Fibroblast of the aortic adventitia (primary cell): ENCODE data around the gene HOXA13. TPM values are rescaled to one million over a fixed set of nuclear protein-coding genes. Genes with fewer than 3 reads are reported as not detected.

Experiments used
- DNase-seq: peaks from one replicate; pipeline ENCODE4 v3.0.0-alpha.2; 2010; ENCODE audit warnings: low read depth
- H3K4me3 ChIP-seq: 2 replicates; pipeline ENCODE4 v1.5.1; 2011; ENCODE audit warnings: low read depth, mild to moderate bottlenecking, control low read depth, low read length, moderate library complexity
- CTCF ChIP-seq: IDR thresholded peaks from 2 replicates; pipeline ENCODE4 v1.5.1; 2011; ENCODE audit warnings: mild to moderate bottlenecking, low read length, control low read depth, inconsistent platforms; ENCODE audit not compliant: insufficient read depth
- total RNA-seq: library from RNA; depleted of rRNA; stranded (reverse); fragments of >200 nt; gene quantifications from 2 replicates; pipeline ENCODE4 v1.2.3, GENCODE V29; 2012; ENCODE audit warnings: low replicate concordance

The HOXA13 gene
- total RNA-seq, 1 donor: not detected

DNA sequence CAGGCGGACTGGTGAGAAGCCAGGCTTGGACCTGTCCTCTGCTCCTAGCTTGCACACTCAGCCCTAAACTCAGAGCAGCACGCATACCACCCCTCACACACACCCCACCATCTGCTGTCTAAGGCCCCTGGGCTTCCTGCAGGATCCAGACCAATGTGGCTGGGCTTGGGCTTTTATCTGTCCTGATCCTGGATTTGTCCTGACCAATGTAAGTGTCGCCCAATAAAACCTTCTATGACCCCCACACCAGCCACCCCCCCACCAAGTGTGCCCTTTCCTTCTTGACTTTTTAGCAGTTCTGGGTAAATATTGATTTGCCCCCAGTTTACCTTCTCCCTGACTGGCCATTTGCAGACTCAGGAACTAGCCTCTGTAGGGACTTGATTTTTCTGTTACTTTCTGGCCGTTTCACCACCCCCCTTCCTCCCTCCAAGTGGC is 1.7 kb upstream of the HOXA13 start:
- DNase-seq: no peak
- no peak for TF ChIP-seq CTCF
- no peak overlapping the region for H3K4me3 ChIP-seq

DNA sequence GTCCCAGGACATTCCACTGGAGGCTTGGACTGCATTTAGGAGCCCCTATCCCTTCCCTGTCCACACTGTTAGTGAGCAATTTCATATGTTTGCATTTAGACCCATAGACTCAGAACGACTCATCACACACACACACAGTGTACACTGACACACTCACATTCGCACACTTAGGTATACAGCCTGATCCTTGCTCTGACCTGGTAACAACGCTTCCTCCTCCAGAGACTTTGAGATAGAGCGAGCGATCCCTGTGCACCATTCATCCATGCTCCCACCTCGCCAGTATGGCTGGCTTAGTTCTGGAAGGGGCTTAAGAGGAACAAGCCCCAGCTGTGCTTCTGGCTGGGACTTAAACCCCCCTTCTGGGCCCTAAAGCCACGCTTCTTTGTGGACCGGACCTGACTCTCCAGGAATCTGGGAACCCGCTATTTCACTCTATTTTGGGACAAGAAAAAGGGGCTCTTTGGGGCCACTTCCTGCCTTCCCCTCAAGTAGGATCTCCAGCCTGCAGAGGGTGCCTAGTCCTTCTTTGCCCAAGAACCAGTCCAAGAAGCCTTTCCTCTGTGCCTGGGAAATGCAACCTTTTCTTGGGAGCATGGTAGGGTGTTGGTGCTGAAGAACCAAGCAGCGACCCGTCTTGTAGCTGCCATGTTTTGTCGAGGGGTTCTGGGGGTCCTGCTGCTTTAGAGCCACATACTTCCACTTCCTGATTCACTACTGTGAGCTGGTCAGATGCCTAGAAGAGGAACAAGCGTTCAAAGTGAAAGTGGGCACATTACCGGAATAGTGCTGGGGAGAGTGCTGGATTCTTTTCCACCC is 1.1 kb upstream of the HOXA13 start:
- TF ChIP-seq CTCF: no peak
- DNase-seq: no peak
- peak overlapping the region; percentile 22 for H3K4me3 ChIP-seq

DNA sequence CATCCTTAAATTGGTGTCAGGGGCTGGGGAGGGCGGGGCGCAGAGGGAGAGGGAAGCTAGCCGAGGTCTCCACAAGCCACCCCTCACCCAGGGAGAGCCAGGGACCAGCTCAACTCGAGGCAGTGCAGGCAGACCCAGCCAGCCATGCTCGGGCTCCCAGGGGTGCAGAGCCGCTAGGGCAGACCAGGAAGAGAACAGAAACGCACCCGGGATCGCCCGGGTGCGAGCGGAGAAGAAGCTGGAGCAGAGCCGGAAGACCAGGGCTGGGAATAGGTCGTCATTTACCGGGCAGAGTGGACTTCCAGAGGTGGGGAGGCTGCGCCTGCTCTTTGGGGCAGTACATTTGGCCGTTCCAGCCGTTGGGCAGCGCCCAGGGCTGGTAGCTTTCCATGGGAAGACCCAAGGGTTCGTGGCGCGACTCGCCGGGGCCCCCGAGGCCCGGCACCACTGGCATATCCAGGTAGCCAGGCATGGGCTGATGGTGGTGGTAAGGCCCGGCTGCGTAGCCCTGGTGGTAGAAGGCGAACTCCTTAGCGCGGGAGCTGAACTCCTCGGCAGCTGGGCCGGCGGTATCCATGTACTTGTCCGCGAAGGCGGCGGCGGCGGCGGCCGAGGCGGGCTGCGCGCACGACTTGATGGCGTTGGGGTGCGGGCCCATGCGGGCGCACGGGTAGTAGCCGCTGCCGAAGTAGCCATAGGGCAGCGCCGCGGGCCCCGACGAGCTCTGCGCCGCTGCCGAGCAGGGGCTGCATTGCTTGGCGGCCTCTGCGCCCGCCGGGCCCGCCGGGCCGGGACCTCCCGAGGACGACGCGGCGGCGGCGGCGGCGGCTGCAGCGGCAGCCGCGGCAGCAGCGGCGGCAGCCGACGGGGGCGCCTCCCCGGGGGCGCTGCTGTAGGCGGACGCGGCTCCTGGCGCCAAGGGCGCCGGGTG is 755 bp downstream of the HOXA13 start:
- DNase-seq: no peak
- no peak for TF ChIP-seq CTCF
- H3K4me3 ChIP-seq: no peak overlapping the region

DNA sequence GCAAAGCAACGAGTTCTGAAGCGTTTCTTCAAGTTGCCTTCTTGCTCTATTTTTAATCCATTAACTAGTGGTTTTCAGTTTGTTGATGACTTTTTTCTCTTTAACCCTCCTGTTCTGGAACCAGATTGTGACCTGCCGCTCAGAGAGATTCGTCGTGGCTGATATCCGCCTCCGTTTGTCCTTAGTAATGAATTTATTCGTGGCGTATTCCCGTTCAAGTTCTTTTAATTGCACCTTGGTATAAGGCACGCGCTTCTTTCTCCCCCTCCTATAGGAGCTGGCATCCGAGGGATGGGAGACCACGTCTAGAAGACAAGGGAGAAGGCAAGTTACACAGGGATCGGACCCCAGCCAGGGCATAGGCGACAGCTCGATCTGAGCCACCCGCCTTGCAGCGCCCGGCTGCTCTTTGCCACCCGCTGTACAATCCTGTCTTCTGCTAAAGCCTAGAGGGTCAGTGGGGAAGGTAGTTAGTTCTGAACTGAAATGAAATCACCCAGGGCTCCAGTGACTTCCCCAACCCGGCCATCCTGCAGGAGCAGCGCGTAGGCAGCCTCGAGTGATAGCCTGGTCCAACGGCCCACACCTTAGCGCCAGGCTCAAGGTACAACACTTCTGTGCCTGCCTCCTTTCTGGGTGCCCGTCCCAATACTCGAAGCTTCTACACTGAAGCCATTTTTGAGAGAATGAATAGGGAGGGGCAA is 1.6 kb downstream of the HOXA13 start:
- no peak overlapping the region for H3K4me3 ChIP-seq
- DNase-seq: no peak
- no peak for TF ChIP-seq CTCF

DNA sequence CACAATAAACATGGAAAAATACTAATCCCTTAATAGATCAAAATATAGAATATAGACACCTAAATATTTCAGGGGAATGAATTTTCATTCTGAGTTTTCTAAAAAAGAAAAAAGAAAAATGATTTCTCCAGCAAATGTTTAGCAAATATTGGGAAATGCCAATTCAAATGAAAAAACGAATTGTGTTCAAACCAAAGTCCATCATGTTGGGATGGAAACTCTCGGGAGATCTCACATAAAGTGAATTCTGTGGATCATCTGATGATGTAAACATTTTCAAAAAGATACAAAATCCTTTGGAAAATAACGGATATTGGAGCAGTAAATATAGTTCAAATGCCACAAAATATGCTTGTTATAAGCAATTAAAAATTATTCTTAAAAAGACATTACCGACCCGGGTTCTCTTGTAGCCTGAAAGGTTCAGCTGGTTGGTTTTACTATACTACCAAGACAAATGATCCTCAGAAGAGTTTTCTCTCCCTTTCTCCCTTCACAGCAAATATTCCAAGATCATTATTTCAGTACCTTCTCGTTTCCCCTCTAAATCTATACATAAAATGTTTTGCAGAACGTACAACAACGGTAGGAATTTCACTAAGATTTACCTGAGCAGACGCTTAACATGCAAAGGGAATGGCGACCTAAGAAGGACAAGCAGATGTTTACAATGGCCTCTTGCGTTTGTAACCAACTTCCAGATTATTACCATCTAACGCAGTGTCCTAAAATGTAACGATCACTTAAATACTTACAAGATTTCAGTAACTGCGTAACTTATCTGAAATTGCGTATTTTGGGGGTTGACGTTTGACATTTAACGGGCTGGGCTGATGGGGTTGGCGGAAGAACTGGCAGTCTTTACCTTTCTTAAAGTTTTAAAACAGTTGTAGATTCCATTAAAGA is 2.5 kb downstream of the HOXA13 start:
- DNase-seq: no peak
- no peak overlapping the region for H3K4me3 ChIP-seq
- no peak for TF ChIP-seq CTCF
